SK-N-SH (cell line): Measurements from ENCODE around the gene MOB1A. TPM values are rescaled to one million over a fixed set of nuclear protein-coding genes. Genes with fewer than 3 reads are reported as not detected.

Source experiments
- CTCF ChIA-PET: fragments of 300-600, 350-600 bp; formaldehyde crosslinking; extraction: SDS; loops from one replicate; lab custom pipeline; 2021; lab: Yijun Ruan, JAX
- POLR2A ChIA-PET: fragments of 350-600 bp; sonication (Branson Sonifier 250); formaldehyde crosslinking; extraction: SDS; loops from one replicate; lab custom pipeline; 2020; ENCODE audit warnings: antibody characterized with exemption, inconsistent platforms; lab: Yijun Ruan, JAX
- DNase-seq: peaks from one replicate; pipeline ENCODE4 v3.0.0; 2012
- H2AFZ ChIP-seq: fragments of 200-600 bp; sonication (generic); 2 replicates; pipeline ENCODE4 v1.8.1; 2016; ENCODE audit warnings: antibody characterized with exemption, mild to moderate bottlenecking, low read depth
- H3F3A ChIP-seq: fragments of 200-600 bp; sonication (generic); replicated peaks from 2 replicates; pipeline ENCODE3; 2016; ENCODE audit warnings: antibody characterized with exemption, mild to moderate bottlenecking; ENCODE audit not compliant: insufficient read depth
- H3K27ac ChIP-seq, 2 experiments: fragments of 200-500 bp in 1 of 2; fragments of 200-600 bp in 1 of 2; sonication (Bioruptor generic) in 1 of 2; sonication (generic), shearing (Covaris generic) in 1 of 2; 2 replicates each; pipeline versions ENCODE4 v1.5.1 to v1.6.1; 2014 to 2016; ENCODE audit warnings: low read depth in 2 of 2, inconsistent platforms in 1 of 2, low read length in 1 of 2, mild to moderate bottlenecking in 1 of 2, mixed read lengths in 1 of 2
- H3K27me3 ChIP-seq: fragments of 200-600 bp; sonication (generic), shearing (Covaris generic); 2 replicates; pipeline ENCODE4 v1.6.1; 2016; ENCODE audit warnings: mixed run types; ENCODE audit not compliant: insufficient read depth
- H3K36me3 ChIP-seq, 2 experiments: fragments of 200-500 bp in 1 of 2; fragments of 200-600 bp in 1 of 2; sonication (Bioruptor generic) in 1 of 2; sonication (generic) in 1 of 2; replicated peaks in 1 of 2; 2 replicates each; pipeline versions ENCODE3 to v1.5.1; 2014 to 2016; ENCODE audit warnings: low read length in 1 of 2, mild to moderate bottlenecking in 1 of 2; ENCODE audit not compliant: insufficient read depth in 2 of 2, control insufficient read depth in 1 of 2
- H3K4me1 ChIP-seq, 2 experiments: fragments of 200-500 bp in 1 of 2; fragments of 200-600 bp in 1 of 2; sonication (Bioruptor generic) in 1 of 2; sonication (generic), shearing (Covaris generic) in 1 of 2; 2 replicates each; pipeline versions ENCODE4 v1.5.1 to v1.6.1; 2014 to 2016; ENCODE audit warnings: low read depth in 1 of 2, low read length in 1 of 2, mixed run types in 1 of 2; ENCODE audit not compliant: insufficient read depth in 2 of 2, control insufficient read depth in 1 of 2
- H3K4me2 ChIP-seq: fragments of 200-600 bp; sonication (generic), shearing (Covaris generic); 2 replicates; pipeline ENCODE4 v1.6.1; 2017; ENCODE audit warnings: mixed run types
- H3K4me3 ChIP-seq, 2 experiments: fragments of 200-500 bp in 1 of 2; fragments of 200-600 bp in 1 of 2; sonication (Bioruptor generic) in 1 of 2; sonication (generic), shearing (Covaris generic) in 1 of 2; 2 replicates each; pipeline versions ENCODE4 v1.5.1 to v1.8.1; 2014 to 2016; ENCODE audit warnings: low read depth in 2 of 2, inconsistent platforms in 1 of 2, low read length in 1 of 2, mild to moderate bottlenecking in 1 of 2, mixed read lengths in 1 of 2, moderate library complexity in 1 of 2
- H3K79me2 ChIP-seq: fragments of 200-600 bp; sonication (generic); 2 replicates; pipeline ENCODE4 v1.8.1; 2017; ENCODE audit warnings: mild to moderate bottlenecking; ENCODE audit not compliant: insufficient read depth
- H3K9ac ChIP-seq: fragments of 200-600 bp; sonication (generic); 2 replicates; pipeline ENCODE4 v1.6.1; 2017; ENCODE audit warnings: mixed run types
- H3K9me2 ChIP-seq: fragments of 200-600 bp; sonication (generic); 2 replicates; pipeline ENCODE4 v1.6.1; 2017; ENCODE audit warnings: mixed run types
- H3K9me3 ChIP-seq: fragments of 200-600 bp; sonication (generic); 2 replicates; pipeline ENCODE4 v1.6.1; 2017; ENCODE audit warnings: mixed run types, mild to moderate bottlenecking, moderate library complexity
- H4K20me1 ChIP-seq: fragments of 200-600 bp; sonication (generic); 2 replicates; pipeline ENCODE4 v1.6.1; 2017; ENCODE audit warnings: mild to moderate bottlenecking, mixed run types; ENCODE audit not compliant: insufficient read depth
- CHD2 ChIP-seq: fragments of 150-350 bp; IDR thresholded peaks from 2 replicates; pipeline ENCODE4 v1.6.1; 2018; ENCODE audit warnings: low read length; ENCODE audit not compliant: partially characterized antibody
- EZH2phosphoT487 ChIP-seq: fragments of 200-600 bp; sonication (generic); IDR thresholded peaks from 2 replicates; pipeline ENCODE4 v1.6.1; 2017; ENCODE audit warnings: low read depth, mixed run types, mild to moderate bottlenecking, antibody characterized with exemption, moderate library complexity, borderline replicate concordance
- FOSL2 ChIP-seq: IDR thresholded peaks from 2 replicates; pipeline ENCODE4 v1.4.0; 2012; ENCODE audit warnings: low read depth, mild to moderate bottlenecking, moderate library complexity, borderline replicate concordance
- FOXJ3 ChIP-seq: sonication (generic); formaldehyde crosslinking; IDR thresholded peaks from 2 replicates; pipeline ENCODE4 v1.5.1; 2020; ENCODE audit warnings: mild to moderate bottlenecking, missing genetic modification reagents
- GABPA ChIP-seq: IDR thresholded peaks from 2 replicates; pipeline ENCODE4 v1.4.0; 2012; ENCODE audit warnings: low read depth, mild to moderate bottlenecking
- POLR2AphosphoS5 ChIP-seq: IDR thresholded peaks from 2 replicates; pipeline ENCODE4 v1.6.1; 2012; ENCODE audit warnings: low read depth, low read length
- RAD21 ChIP-seq: IDR thresholded peaks from 2 replicates; pipeline ENCODE4 v1.6.1; 2012; ENCODE audit warnings: mild to moderate bottlenecking, low read length
- RCOR1 ChIP-seq: fragments of 150-350 bp; IDR thresholded peaks from 2 replicates; pipeline ENCODE4 v1.6.1; 2017; ENCODE audit warnings: antibody characterized with exemption, low read length
- SMC3 ChIP-seq: IDR thresholded peaks from 2 replicates; pipeline ENCODE4 v1.6.1; 2012; ENCODE audit warnings: low read depth, low read length, improper control_type of control experiment
- TAF1 ChIP-seq: IDR thresholded peaks from 2 replicates; pipeline ENCODE4 v1.6.1; 2012; ENCODE audit warnings: low read depth, mild to moderate bottlenecking, low read length, moderate library complexity, borderline replicate concordance
- TCF12 ChIP-seq: IDR thresholded peaks from 2 replicates; pipeline ENCODE4 v1.4.0; 2012
- WGBS: methylation state at CpG from one replicate; pipeline ENCODE4 v1.1.6; 2017; ENCODE audit warnings: low lambda C conversion rate; 5-methylcytosine and 5-hydroxymethylcytosine counted together
- polyA plus RNA-seq, 3 experiments: library from polyadenylated mRNA; depleted of rRNA; stranded (reverse); fragments of >200 nt; gene quantifications; 2 replicates each; pipeline ENCODE4 v1.2.3, GENCODE V29; 2012
- TF ChIP-seq, protein P1 (sequence below): fragments of 200-600 bp; sonication (generic); IDR thresholded peaks from 2 replicates; pipeline ENCODE4 v1.6.1; 2017; ENCODE audit warnings: antibody characterized with exemption, mild to moderate bottlenecking, moderate library complexity
- TF ChIP-seq, protein P2 (sequence below): IDR thresholded peaks from 2 replicates; pipeline ENCODE4 v1.6.1; 2012; ENCODE audit warnings: mild to moderate bottlenecking, low read depth, low read length, moderate library complexity
- TF ChIP-seq, protein P3 (sequence below): fragments of 150-350 bp; IDR thresholded peaks from 2 replicates; pipeline ENCODE4 v1.6.1; 2016; ENCODE audit warnings: mild to moderate bottlenecking, low read depth, low read length
- TF ChIP-seq, protein P4 (sequence below): IDR thresholded peaks from 2 replicates; pipeline ENCODE4 v1.4.0; 2012; ENCODE audit warnings: low read depth, borderline replicate concordance

The MOB1A gene
- polyA plus RNA-seq, 1 of the 3 experiments (the other 2 are of a cell fraction): 15.3 TPM

DNA sequence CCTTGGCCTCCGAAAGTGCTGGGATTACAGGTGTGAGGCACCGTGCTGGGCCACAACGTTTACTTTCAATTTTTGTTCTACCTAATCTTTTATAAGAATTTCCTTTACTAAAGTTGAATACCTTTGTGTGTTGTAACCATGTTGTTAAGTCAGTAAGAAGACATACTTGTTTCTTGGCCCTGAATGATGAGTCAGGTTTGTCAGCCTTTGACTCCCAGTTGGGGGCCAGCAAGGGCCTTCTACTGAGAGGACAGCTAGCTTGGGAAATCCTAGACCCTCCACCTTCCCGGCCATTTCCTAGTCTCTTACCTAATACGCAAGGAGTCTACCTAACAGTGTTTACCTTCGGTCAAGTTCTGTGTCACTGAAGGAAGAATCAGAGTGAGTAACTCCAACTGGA is 42.4 kb upstream of the MOB1A start:
- TF ChIP-seq, protein P1, sequence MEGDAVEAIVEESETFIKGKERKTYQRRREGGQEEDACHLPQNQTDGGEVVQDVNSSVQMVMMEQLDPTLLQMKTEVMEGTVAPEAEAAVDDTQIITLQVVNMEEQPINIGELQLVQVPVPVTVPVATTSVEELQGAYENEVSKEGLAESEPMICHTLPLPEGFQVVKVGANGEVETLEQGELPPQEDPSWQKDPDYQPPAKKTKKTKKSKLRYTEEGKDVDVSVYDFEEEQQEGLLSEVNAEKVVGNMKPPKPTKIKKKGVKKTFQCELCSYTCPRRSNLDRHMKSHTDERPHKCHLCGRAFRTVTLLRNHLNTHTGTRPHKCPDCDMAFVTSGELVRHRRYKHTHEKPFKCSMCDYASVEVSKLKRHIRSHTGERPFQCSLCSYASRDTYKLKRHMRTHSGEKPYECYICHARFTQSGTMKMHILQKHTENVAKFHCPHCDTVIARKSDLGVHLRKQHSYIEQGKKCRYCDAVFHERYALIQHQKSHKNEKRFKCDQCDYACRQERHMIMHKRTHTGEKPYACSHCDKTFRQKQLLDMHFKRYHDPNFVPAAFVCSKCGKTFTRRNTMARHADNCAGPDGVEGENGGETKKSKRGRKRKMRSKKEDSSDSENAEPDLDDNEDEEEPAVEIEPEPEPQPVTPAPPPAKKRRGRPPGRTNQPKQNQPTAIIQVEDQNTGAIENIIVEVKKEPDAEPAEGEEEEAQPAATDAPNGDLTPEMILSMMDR: no peak
- TF ChIP-seq RCOR1 (no peak), RAD21 (no peak), SMC3 (no peak), FOXJ3 (CRISPR knock-in tag) (no peak), TCF12 (no peak), GABPA (no peak), POLR2AphosphoS5 (no peak), CHD2 (no peak), TAF1 (no peak), EZH2phosphoT487 (no peak), FOSL2 (no peak)
- TF ChIP-seq, protein P2, sequence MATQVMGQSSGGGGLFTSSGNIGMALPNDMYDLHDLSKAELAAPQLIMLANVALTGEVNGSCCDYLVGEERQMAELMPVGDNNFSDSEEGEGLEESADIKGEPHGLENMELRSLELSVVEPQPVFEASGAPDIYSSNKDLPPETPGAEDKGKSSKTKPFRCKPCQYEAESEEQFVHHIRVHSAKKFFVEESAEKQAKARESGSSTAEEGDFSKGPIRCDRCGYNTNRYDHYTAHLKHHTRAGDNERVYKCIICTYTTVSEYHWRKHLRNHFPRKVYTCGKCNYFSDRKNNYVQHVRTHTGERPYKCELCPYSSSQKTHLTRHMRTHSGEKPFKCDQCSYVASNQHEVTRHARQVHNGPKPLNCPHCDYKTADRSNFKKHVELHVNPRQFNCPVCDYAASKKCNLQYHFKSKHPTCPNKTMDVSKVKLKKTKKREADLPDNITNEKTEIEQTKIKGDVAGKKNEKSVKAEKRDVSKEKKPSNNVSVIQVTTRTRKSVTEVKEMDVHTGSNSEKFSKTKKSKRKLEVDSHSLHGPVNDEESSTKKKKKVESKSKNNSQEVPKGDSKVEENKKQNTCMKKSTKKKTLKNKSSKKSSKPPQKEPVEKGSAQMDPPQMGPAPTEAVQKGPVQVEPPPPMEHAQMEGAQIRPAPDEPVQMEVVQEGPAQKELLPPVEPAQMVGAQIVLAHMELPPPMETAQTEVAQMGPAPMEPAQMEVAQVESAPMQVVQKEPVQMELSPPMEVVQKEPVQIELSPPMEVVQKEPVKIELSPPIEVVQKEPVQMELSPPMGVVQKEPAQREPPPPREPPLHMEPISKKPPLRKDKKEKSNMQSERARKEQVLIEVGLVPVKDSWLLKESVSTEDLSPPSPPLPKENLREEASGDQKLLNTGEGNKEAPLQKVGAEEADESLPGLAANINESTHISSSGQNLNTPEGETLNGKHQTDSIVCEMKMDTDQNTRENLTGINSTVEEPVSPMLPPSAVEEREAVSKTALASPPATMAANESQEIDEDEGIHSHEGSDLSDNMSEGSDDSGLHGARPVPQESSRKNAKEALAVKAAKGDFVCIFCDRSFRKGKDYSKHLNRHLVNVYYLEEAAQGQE: no peak
- TF ChIP-seq, protein P3, sequence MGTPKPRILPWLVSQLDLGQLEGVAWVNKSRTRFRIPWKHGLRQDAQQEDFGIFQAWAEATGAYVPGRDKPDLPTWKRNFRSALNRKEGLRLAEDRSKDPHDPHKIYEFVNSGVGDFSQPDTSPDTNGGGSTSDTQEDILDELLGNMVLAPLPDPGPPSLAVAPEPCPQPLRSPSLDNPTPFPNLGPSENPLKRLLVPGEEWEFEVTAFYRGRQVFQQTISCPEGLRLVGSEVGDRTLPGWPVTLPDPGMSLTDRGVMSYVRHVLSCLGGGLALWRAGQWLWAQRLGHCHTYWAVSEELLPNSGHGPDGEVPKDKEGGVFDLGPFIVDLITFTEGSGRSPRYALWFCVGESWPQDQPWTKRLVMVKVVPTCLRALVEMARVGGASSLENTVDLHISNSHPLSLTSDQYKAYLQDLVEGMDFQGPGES: no peak
- TF ChIP-seq, protein P4, sequence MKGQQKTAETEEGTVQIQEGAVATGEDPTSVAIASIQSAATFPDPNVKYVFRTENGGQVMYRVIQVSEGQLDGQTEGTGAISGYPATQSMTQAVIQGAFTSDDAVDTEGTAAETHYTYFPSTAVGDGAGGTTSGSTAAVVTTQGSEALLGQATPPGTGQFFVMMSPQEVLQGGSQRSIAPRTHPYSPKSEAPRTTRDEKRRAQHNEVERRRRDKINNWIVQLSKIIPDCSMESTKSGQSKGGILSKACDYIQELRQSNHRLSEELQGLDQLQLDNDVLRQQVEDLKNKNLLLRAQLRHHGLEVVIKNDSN: no peak
- peaks cover 12 to 22% of the 10 kb centered on the region in 2 experiments for H3K36me3 ChIP-seq

More for the DNA sequence above, 42.4 kb upstream of the MOB1A start:
- Histone ChIP-seq H3K4me1 (no peaks in the 10 kb centered on the region), H3K4me2 (no peak overlapping the region), H3K9ac (no peak overlapping the region), H3K27me3 (no peaks in the 10 kb centered on the region), H4K20me1 (0 out of 2 replicates have a peak, but pooled peaks cover 3% of the 10 kb centered on the region), H3F3A (peaks cover 8% of the 10 kb centered on the region), H2AFZ (no peak overlapping the region), H3K9me3 (no peaks in the 10 kb centered on the region), H3K4me3 (no peak overlapping the region), H3K27ac (no peak overlapping the region), H3K79me2 (0 out of 2 replicates have a peak, but pooled peaks cover under 1% of the 10 kb centered on the region), H3K9me2 (no peaks in the 10 kb centered on the region)
- WGBS: 96% methylated on average over 6 of the region's 6 CpGs
- DNase-seq: no peak
- CTCF ChIA-PET: interaction anchor here (0.6 kb wide), 1 partner anchor 20 kb away, joined by 4 read pairs; no protein-coding TSS in a partner anchor
- POLR2A ChIA-PET: no interaction called here
